Endometrial microvascular endothelial cells (primary cell): ENCODE data around the gene GLIS1. TPM values are rescaled to one million over a fixed set of nuclear protein-coding genes. Genes with fewer than 3 reads are reported as not detected.
"Not testable (repeated sequence)": the region's sequence is repeated elsewhere in the genome, so short reads cannot be mapped to it uniquely, and the experiment has no call there.

ENCODE experiments used
- in situ Hi-C: cut with HindIII; loops from 2 replicates; pipeline ENCODE4 v1.10.0; 2017; ENCODE audit warnings: low sequenced_read_pairs, low pct_unique_long_range_greater_than_20kb; ENCODE audit errors: inconsistent ontology term
- total RNA-seq: library from RNA; depleted of rRNA; stranded (reverse); fragments of >200 nt; gene quantifications from one replicate; pipeline ENCODE4 v1.2.3, GENCODE V29; 2015; ENCODE audit errors: inconsistent ontology term

Gene GLIS1
- total RNA-seq, 1 donor from 2014 or later = not detected

DNA sequence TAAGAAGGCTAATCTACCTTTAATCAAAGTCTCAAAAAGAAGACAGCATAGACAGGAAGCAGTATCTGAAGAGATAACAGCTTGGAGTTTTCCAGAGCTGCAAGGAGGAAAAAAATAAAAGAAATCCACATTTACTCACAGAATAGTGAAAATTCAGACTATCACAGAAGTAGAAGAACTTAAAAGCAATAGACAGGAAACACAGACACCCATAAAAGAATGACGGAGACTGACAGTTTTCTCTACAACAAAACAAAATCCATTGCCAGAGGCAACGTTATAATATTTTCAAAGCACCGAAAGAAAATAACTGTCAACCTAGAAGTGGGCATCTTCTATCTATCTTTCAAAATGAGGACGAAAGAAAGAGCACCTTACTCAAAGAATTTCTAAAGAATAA lies 175.4 kb downstream of the GLIS1 start:
- in situ Hi-C loops = no loop called here

DNA sequence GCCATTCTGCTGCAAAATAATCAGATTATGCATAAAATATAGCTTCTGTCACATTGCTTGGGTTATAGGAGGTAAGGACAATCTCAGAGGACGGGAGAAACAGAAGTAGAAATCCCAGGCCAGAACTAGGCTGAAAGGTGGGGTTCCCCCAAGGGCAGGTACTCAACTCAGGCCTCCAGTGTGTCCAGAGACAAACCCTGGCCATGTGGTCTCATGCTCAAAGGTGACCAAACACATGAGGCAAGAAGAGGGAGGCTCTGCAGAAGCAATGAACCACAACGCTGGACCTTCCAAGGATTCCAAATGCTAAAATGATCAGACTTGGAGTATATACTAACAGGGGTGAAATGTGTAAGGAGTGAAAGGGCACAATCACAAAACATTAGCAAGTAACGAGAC lies 176.0 kb downstream of the GLIS1 start:
- in situ Hi-C loops = no loop called here

DNA sequence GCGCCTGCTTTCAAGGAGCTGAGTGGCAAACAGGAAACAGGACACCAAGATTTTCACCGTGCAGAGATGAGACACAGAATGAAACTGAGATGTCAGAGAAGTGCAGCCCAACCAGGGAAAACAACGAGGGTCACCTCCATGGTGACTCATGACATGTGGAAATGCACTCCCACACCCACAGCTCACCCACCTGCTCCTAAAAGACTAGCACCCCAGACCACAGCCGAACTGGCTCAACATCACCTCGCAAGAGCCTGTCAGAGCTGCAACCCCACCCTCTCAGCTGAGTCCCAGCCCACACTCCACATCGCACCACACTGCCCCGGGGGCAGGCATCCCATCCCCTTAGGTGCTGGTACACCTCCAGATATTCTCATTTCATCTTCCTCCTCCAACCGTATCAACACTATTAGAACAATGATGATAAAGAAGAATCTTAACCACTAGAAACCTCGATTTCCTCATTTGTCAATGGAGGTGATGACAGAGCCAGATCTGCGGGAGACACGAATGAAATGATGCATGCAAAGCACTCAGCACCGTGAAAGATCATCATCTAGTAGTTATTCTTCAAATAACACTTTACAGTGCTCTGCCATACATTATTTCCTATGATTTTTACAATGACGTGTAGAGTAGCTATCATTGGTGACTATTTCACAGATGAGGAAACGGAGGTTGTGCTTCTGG lies 176.5 kb downstream of the GLIS1 start:
- in situ Hi-C loops = no loop called here

DNA sequence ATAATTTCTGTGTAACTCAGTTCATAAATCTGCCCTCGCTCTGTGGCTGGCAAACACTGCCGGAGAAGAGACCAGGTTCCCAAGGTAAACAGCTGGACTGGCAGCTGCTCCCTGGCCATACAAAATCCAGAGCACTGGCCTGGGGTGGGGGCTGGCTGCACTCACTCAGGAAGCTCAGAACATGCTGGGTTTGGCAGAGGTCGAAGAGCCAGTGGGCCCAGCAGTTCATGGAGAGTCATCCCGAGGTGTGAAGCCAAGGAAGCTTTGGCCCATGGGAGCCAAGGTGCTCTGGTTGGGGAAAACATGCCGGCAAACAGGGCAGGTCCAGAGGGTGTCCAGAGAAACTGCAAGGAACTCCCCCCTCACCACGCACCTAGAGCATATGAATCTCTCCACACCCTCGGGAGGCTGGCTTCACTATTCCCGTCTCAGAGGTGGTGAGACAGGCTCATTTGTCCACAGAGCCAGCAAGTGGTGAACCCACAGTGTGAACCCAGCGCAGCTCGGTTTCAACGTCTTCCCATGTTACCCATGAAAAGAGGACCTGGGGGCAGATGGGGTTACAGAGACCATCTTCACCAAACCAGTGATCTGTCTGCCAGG lies 177.4 kb downstream of the GLIS1 start:
- in situ Hi-C loops = no loop called here

DNA sequence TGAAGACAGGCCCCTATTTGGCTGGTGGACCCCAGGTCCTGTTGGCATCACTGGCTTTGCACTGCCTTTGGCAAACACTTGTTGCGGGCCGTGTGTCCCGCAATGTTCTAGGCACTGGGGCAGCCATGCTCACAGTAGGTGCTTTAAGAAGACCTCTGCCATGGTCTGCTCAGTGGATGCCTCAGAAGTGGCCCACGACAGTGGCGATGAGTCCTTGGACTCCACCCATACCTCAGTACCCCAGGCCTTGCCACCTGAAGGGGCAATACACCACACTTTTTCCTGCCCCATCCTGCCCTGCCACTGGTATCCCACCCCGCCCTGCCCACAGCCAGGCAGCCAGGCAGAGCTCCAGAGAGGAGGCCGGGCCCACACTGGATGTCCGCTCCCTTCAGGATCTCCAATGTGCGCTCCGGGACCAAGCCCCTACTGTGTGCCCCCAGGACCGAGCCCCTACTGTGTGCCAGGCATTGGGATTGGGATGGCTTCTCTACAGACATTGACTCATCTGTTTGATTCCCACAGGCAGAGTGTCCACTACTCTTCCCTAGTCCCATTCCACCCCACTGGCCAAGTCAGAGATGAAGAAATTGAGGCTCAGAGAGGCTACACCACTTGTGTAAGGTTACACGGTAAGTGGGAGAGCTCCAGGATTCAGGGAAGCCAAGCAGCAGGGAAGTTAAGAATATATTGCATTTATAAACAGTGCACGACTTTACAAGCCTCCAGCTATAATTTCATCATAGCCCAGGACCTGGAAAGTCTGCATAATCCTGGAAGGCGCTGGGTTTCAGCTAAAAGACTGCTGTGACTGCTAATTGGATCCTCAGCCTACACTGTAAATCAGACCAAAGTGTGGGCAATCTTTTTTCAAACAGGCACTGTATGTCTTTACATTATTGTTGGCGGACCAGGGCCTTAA lies 178.1 kb downstream of the GLIS1 start:
- in situ Hi-C loops = no loop called here

DNA sequence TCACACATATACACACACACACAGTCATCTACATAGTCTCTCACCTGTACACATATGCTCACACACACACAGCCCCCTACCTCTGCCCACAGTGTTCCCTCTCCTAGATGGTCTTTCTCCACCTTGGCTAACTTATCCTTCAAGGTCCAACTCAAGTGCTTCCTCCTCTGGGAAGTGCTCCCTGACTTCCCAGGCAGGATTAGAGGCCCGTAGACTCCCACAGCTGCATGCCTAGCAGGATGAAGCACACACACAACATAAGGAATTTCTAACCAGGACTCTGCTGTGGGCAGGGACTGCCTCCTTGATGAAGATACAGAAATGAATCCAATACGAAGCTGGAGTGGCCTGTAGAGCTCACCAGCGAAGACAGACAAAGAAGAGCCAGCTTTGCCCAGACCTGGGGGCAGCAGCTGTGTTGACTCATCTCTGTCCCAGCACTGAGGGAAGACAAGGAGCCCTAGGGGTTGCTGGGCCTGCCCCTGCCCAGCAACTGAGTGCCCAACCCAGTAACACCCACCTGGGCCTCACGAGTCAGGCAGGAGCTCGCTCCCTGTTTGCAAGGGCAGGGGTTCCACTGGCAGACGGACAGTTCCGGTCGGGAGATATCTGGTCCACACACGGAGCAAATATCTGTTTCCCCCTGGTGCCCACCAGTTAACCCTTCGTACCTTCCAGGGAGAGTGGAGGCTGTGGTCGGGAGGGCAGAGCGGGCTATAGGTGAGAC lies 178.9 kb downstream of the GLIS1 start:
- in situ Hi-C loops = no loop called here

DNA sequence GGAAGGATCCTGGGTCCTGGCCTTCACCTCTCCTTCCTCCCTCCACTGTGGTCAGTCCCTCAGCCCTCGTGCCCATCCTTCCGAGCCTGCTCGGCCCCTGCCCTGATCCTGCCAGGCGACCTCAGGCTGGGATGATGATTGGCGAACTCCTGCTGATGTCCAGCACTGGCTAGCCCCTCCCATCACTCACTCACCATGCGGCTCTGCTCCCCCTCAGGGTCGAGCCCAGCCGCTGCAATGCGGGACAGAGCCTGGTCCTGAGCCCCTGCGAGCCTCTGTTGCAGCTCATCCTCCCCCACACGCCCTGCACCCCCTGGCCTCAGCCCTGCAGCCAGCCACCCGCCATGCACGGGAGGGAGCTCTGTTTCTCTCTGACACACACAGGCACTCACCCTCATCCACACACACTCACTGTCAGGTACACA lies 179.6 kb downstream of the GLIS1 start:
- in situ Hi-C loops = no loop called here

DNA sequence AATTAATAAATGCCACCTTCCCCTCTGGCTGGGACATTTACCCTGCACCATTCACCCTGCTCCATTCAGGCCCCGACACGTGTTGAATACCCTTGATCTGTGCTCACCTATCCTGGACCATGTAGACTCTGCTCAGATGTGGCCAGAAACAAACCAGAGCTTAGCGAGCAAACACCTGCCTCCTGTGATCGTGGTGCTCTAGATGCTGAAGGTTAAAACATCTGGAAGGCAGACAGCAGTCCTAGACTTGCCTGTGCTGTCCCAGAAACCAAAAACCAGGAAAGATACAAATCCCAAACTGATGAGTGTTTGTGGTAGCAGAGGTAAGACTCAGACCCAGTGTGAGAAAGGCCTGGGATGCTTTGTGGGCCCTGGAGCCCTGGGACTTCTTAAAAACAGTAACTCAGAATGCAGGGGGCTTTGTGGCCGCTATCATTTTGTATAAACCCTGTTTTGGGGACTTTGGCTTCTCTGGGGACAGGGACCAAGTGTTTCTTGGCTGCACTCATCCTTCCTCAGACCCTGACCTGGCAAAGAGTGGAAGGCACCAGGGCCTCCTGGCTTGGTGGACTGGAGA lies 180.1 kb downstream of the GLIS1 start:
- in situ Hi-C loops = no loop called here

DNA sequence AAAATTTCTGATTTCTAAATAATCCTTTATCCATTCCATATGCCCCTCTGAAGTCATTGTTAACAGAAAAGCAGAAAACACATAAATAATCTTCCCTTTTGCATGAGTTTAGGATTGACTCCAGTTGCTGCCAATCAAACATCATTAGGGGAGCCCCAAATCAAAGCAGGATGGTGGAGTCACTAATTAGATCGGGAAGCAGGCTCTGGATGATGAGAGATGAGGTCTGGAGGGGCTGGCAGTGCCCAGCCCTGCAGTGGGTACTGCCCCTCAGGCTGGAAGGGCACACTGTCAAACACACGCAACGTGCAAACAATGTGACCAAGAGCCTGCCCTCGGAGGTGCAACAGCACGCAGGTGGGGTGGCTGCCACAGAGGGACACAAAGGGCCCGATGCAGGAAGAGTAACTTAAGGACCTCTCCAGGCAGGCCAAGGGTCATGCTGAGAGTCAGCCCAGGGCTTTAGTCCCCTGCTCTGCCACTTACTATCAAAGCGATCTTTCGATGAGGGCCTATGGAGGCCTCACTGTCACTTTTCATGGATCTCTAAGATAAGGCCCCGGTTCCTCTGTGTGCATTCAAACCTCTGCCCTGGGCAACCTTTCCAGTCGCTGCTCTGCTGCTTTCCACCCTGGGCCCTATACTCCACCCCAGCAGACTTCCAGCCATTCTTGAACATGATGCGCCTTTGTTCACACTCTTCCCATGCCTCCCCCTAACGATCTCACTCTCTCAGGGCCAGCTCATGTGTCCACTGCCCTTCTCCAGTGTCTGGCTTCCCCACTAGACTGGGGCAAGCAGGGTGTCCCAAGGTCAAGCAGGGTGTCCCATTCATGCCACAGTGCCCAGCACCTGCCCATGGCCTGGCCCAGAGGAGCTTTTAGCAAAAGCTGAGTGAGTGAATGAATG lies 180.9 kb downstream of the GLIS1 start:
- in situ Hi-C loops = no loop called here

DNA sequence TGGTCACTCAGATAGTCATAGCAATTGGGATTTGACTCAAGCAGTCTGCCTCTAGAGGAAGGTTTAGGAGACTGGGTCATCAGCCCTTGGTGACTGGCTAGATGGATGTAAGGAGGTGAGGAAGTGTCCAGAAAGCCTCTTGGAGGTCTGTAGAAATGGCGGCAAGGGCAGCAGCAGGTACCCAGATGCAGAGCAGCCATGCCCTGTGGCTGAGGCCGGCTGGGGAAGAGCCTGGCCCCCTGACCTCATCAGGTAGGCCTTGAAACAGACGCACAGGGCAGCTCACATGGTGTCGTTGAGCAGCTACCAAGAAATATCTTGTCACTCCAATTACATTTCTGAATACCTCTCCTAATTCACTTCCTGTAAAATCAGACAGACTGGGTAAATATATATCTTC lies 181.6 kb downstream of the GLIS1 start:
- in situ Hi-C loops = no loop called here

DNA sequence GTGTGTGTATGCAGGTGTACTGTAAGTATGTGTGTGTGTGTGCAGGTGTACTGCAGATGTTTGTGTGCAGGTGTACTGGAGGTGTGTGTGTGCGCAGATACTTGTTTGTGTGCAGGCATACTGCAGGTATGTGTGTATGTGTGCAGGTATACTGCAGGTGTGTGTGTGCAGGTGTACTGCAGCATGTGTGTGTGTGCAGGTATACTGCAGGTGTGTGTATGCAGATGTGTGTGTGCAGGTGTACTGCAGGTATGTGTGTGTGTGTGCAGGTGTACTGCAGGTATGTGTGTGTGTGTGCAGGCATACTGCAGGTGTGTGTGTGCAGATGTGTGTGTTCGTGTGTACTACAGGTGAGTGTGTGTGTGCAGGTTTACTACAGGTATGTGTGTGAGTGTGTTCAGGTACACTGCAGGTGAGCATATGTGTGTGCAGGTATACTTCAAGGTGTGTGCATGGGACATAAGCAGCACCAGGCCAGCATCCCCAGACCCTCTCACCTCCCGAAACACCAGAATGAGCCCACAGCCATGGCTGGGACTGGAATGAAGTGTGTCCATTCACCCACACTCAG lies 182.2 kb downstream of the GLIS1 start:
- in situ Hi-C loops = no loop called here

DNA sequence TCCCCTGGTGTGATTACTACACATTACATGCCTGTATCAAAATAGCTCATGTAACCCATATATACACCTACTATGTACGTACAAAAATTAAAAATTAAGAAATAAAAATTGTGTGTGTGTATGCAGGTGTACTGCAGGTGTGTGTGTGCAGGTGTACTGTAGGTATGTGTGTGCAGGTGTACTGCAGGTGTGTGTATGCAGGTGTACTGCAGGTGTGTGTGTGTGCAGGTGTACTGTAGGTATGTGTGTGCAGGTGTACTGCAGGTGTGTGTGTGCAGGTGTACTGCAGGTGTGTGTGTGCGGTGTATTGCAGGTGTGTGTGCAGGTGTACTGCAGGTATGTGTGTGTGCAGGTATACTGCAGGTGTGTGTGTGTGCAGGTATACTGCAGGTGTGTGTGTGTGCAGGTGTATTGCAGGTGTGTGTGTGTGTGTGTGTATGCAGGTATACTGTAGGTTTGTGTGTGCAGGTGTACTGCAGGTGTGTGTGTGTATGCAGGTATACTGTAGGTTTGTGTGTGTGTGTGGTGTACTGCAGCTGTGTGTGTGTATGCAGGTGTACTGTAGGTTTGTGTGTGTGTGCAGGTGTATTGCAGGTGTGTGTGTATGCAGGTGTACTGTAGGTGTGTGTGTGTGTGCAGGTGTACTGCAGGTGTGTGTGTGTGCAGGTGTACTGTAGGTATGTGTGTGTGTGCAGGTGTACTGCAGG lies 183.2 kb downstream of the GLIS1 start:
- in situ Hi-C loops = not testable (repeated sequence)

DNA sequence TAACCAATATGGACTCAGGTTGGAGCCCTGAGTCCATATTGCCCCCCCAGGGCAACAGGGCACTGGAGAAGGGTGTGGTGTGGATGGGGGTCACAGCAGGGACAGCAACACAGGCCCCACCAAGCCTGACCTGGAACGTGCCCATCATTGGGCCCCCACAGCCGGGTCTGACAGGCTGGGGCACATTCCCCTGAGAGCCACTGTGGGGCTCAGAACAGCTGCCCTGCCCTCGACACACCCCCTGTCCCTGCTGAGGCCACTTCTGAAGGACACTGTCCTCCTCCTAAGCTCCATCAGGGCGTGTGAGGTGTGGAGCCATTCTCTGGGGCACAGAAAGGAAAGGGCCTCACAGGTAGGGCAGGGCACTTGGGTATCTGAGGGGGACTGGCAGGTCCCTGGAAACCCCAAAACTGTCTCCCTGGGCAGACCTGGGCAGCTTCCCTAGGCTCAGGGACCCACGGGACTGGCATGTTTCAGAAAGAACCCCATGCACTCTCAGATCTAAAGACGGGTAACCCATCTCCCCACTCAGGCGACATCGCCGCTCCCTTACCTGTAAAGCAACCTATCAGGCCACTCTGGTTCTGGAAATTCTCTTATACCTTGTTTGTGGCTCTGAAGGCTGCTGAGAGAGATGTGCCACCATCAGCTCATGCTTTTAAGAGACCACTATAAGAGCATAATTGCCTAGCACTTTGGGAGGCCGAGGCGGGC lies 184.2 kb downstream of the GLIS1 start:
- in situ Hi-C loops = no loop called here

DNA sequence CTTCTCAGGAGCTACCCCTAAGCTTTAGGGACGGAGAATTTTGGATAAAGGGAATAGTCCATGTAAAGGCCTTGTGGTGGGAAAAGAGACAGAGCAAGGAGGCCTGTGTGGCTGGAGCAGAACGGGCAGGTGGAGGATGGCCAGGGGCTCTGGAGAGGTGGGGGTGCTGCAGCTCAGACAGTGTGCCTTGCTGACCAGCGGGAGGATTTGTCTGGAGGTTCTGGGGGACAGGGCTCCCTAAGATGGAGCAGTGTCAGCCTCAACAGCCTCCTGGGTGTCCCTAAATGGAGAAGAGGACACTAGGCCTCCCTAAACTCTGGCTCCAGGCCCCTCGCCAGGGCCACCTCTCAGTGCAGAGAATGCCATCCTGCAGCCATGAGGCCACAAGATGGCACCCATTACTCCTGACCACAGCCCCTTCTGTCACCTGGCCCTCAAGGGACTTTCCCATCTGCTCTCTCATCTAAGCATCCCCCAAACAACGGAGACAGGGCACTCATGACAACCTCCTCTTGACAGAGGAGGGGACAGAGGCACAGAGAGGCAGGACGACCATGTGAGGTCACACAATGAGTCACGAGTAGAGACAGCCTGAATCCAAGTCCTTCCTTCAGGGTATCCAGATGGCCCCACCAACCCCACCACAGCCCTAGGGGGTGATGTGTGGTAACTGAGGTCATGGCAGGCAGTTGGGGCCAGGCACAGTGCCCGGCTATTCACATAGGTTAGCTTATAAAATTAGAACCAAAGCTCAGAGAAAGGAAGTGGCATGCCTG lies 185.0 kb downstream of the GLIS1 start:
- in situ Hi-C loops = no loop called here

DNA sequence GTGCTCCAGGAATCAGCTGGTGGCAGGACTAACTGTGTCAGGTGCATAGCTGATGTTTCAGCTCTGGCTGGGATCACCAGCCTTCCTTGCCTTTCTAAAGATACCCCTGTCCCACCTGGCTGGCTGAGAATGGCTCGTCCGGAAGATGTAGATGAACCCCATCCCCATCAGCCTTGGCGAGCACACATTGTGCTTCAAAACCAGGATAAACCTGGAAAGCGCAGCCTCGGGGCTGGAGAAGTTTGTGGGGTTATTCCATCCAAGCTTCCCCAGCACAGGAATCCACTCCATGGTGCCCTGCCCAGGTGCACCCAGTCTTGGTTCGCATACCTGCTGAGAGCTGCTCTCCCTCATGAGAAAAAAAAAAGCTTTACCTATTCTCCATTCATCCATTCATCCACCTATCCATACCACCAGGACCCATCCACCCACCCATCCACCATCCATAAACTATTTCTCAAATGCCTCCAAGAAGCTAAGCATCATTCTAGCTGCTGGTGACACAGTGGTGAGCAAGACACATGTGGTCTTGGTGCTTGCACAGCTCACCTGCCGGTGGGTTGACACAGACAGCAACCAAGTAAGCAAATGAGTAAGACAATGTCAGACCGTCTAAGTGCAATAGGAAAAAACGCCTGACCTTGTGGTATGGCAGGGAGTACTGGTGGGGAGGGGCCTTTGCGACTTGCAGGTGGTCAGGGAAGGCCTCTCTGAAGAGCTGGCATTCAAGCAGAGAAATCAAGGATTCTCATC lies 185.8 kb downstream of the GLIS1 start:
- in situ Hi-C loops = no loop called here
